B cell (primary cell): Measurements from ENCODE around the gene CEACAM20. TPM values are rescaled to one million over a fixed set of nuclear protein-coding genes. Genes with fewer than 3 reads are reported as not detected.

Experiments used
- ATAC-seq: fragments of 200-7000 bp; cut with Tn5 transposase; one replicate; pipeline ENCODE4 v1.10.0; 2021; ENCODE audit warnings: low read depth, mild to moderate bottlenecking, moderate number of reproducible peaks, moderate library complexity
- CTCF ChIA-PET: fragments of 350-600 bp; sonication (Branson Sonifier 250); formaldehyde crosslinking; loops from one replicate; lab custom pipeline; 2021; ENCODE audit warnings: antibody characterized with exemption, inconsistent platforms; lab: Charles Lee
- POLR2A ChIA-PET: fragments of 350-600 bp; sonication (Branson Sonifier 250); formaldehyde crosslinking; loops from one replicate; lab custom pipeline; 2021; ENCODE audit warnings: antibody characterized with exemption; lab: Charles Lee
- DNase-seq: peaks from one replicate; pipeline ENCODE4 v3.0.0; 2013
- H2AFZ ChIP-seq: 2 replicates; pipeline ENCODE4 v1.6.1; 2012; ENCODE audit warnings: mild to moderate bottlenecking, low read depth, low read length; ENCODE audit not compliant: insufficient read depth, poor library complexity, severe bottlenecking
- H3K27ac ChIP-seq, 2 donors: 1 replicate in 1 of 2; 2 replicates in 1 of 2; pipeline ENCODE4 v1.5.1; 2012 to 2013; ENCODE audit warnings: low read length in 2 of 2, mild to moderate bottlenecking in 2 of 2, moderate library complexity in 1 of 2
- H3K27me3 ChIP-seq, 4 experiments: fragments of 200-600 bp in 1 of 4; sonication (generic) in 1 of 4; replicated peaks in 1 of 4; 1 replicate in 2 of 4; 2 replicates in 2 of 4; pipeline versions ENCODE4 v1.6.1 to v1.7.0; 2013 to 2016; ENCODE audit warnings: low read length in 3 of 4, mild to moderate bottlenecking in 2 of 4, mixed read lengths in 1 of 4, moderate library complexity in 1 of 4; ENCODE audit not compliant: insufficient read depth in 4 of 4, control insufficient read depth in 3 of 4; ENCODE audit errors: control extremely low read depth in 1 of 4
- H3K36me3 ChIP-seq, 2 experiments: replicated peaks in 1 of 2; 1 replicate in 1 of 2; 2 replicates in 1 of 2; pipeline versions ENCODE4 v1.6.1 to v1.7.1; 2013; ENCODE audit warnings: low read length in 1 of 2; ENCODE audit not compliant: insufficient read depth in 2 of 2, control insufficient read depth in 1 of 2; ENCODE audit errors: control extremely low read depth in 1 of 2, extremely low read depth in 1 of 2
- H3K4me1 ChIP-seq, 2 donors: fragments of 200-600 bp in 1 of 2; sonication (generic) in 1 of 2; 1 replicate in 1 of 2; 2 replicates in 1 of 2; pipeline versions ENCODE4 v1.5.1 to v1.6.1; 2013 to 2017; ENCODE audit warnings: low read length in 2 of 2; ENCODE audit not compliant: control insufficient read depth in 2 of 2, insufficient read depth in 2 of 2
- H3K4me2 ChIP-seq: replicated peaks from 2 replicates; pipeline ENCODE3; 2012; ENCODE audit warnings: mild to moderate bottlenecking, low read depth, low read length; ENCODE audit not compliant: poor library complexity, severe bottlenecking
- H3K4me3 ChIP-seq, 5 experiments: fragments of 200-600 bp in 1 of 5; sonication (generic) in 1 of 5; 1 replicate in 3 of 5; 2 replicates in 2 of 5; pipeline versions ENCODE4 v1.5.1 to v1.7.0; 2011 to 2016; ENCODE audit warnings: low read length in 4 of 5, mild to moderate bottlenecking in 4 of 5, low read depth in 2 of 5, control low read depth in 1 of 5, moderate library complexity in 1 of 5; ENCODE audit not compliant: insufficient read depth in 1 of 5; ENCODE audit errors: control extremely low read depth in 1 of 5, extremely low read depth in 1 of 5
- H3K79me2 ChIP-seq: fragments of 200-600 bp; sonication (generic); one replicate; pipeline ENCODE4 v1.6.0; 2016; ENCODE audit warnings: low read length; ENCODE audit not compliant: control insufficient read depth, insufficient read depth
- H3K9ac ChIP-seq: fragments of 200-600 bp; sonication (generic); 2 replicates; pipeline ENCODE4 v1.6.1; 2017; ENCODE audit warnings: mild to moderate bottlenecking, low read length, moderate library complexity
- H3K9me3 ChIP-seq, 3 donors: one replicate each; pipeline versions ENCODE4 v1.6.1 to v1.7.1; 2013; ENCODE audit warnings: low read length in 2 of 3; ENCODE audit not compliant: control insufficient read depth in 2 of 3, insufficient read depth in 1 of 3; ENCODE audit errors: control extremely low read depth in 1 of 3
- H4K20me1 ChIP-seq: 2 replicates; pipeline ENCODE4 v1.6.0; 2012; ENCODE audit warnings: mild to moderate bottlenecking, low read length; ENCODE audit not compliant: insufficient read depth, control insufficient read depth, poor library complexity, severe bottlenecking
- H3K27ac Mint-ChIP-seq: one replicate; pipeline ENCODE4 v1.8.0; 2021; ENCODE audit warnings: mixed read lengths
- H3K27me3 Mint-ChIP-seq: one replicate; pipeline ENCODE4 v1.8.0; 2021; ENCODE audit warnings: mixed read lengths
- H3K4me1 Mint-ChIP-seq: one replicate; pipeline ENCODE4 v1.8.0; 2021; ENCODE audit warnings: mixed read lengths
- H3K4me3 Mint-ChIP-seq: one replicate; pipeline ENCODE4 v1.8.0; 2021; ENCODE audit warnings: mixed read lengths
- H3K9me3 Mint-ChIP-seq: one replicate; pipeline ENCODE4 v1.8.0; 2022; ENCODE audit warnings: mixed read lengths; ENCODE audit not compliant: insufficient read depth
- CTCF ChIP-seq: fragments of 200-600 bp; IDR thresholded peaks from one replicate; pipeline ENCODE4 v1.8.0; 2022; ENCODE audit warnings: antibody characterized with exemption, mild to moderate bottlenecking
- EZH2 ChIP-seq: IDR thresholded peaks from 2 replicates; pipeline ENCODE4 v1.6.1; 2012; ENCODE audit warnings: borderline replicate concordance, low read depth, mild to moderate bottlenecking, moderate library complexity, low read length; ENCODE audit not compliant: insufficient read depth, poor library complexity, severe bottlenecking
- WGBS: methylation state at CpG from one replicate; pipeline ENCODE4 v1.1.5; 2013; ENCODE audit warnings: missing lambda C conversion rate; ENCODE audit not compliant: insufficient coverage; 5-methylcytosine and 5-hydroxymethylcytosine counted together
- intact Hi-C: fragments of 100-400 bp; cut with micrococcal nuclease; formaldehyde crosslinking; loops from one replicate; pipeline ENCODE4 v1.10.0; 2022
- polyA plus RNA-seq: library from polyadenylated mRNA; depleted of rRNA; stranded (reverse); fragments of >200 nt; gene quantifications from 2 replicates; pipeline ENCODE4 v1.2.3, GENCODE V29; 2012
- total RNA-seq, 2 donors: library from RNA; stranded (reverse); fragments of 120-200 nt in 1 of 2; gene quantifications; 1 replicate in 1 of 2; 2 replicates in 1 of 2; pipeline versions ENCODE4 v1.2.3 to v1.2.4, GENCODE V29; 2013 to 2022

CEACAM20 gene
- total and polyA plus RNA-seq, 2 donors (not counting 1 experiment from before 2014, with no cell fraction given), result not detected

DNA sequence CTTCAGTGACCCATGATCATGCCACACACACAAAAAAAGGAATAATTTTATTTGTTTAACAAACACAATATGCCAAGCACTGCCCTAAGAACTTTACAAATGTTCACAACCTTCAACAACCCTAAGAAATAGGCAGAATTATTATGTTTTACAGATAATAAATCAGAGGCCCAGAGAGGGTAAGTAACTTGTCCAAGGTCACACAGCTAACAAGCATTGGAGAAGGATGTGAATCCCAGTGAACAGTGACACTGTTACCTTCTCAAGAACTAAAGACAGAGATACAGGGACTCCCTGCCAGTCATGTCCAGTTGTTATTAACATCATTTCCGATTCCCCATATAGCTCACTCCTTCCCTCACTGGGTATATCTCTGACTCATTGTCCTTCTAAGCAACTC, 13.6 kb downstream of the CEACAM20 start:
- Mint-ChIP-seq H3K4me3 (no peak overlapping the region), H3K4me1 (no peaks in the 10 kb centered on the region), H3K27ac (no peak overlapping the region), H3K9me3 (peaks cover 6% of the 10 kb centered on the region), H3K27me3 (peaks cover 15% of the 10 kb centered on the region)
- Histone ChIP-seq H3K9me3 (peaks cover 0 to 65% (median 0%) of the 10 kb centered on the region in 3 donors), H3K79me2 (no peaks in the 10 kb centered on the region), H3K4me2 (no peak overlapping the region), H3K4me1 (no peaks in the 10 kb centered on the region), H4K20me1 (no peaks in the 10 kb centered on the region), H3K27me3 (peaks cover 0 to 13% (median 3%) of the 10 kb centered on the region in 4 experiments), H3K4me3 (no peak overlapping the region), H3K9ac (no peak overlapping the region), H3K27ac (no peak overlapping the region), H3K36me3 (no peaks in the 10 kb centered on the region), H2AFZ (no peak overlapping the region)
- ATAC-seq (no peak), DNase-seq (no peak)
- POLR2A ChIA-PET, result no interaction called here
- intact Hi-C loops, result no loop called here
- WGBS, result 100% methylated on average over 1 of the region's 1 CpG
- CTCF ChIA-PET, result no interaction called here
- TF ChIP-seq EZH2 (no peak), CTCF (no peak)

- no peak for DNase-seq
- Histone ChIP-seq H3K79me2 (no peaks in the 10 kb centered on the region), H3K9ac (no peak overlapping the region), H3K27me3 (peaks cover 0 to 8% (median 3%) of the 10 kb centered on the region in 4 experiments), H3K36me3 (no peaks in the 10 kb centered on the region), H3K4me3 (no peak overlapping the region), H3K9me3 (peaks cover 0 to 58% (median 1%) of the 10 kb centered on the region in 3 donors), H2AFZ (no peak overlapping the region), H3K4me2 (no peak overlapping the region), H3K27ac (no peak overlapping the region), H3K4me1 (no peaks in the 10 kb centered on the region), H4K20me1 (no peaks in the 10 kb centered on the region)
- ChIA-PET CTCF (no interaction called here), POLR2A (no interaction called here)
- Mint-ChIP-seq H3K9me3 (peaks cover 6% of the 10 kb centered on the region), H3K27me3 (peaks cover 15% of the 10 kb centered on the region), H3K4me1 (no peaks in the 10 kb centered on the region), H3K27ac (no peak overlapping the region), H3K4me3 (no peak overlapping the region)
- ATAC-seq, result no peak
- TF ChIP-seq CTCF, result no peak
- no peak for TF ChIP-seq EZH2
- intact Hi-C loops, result no loop called here
- no CpG with 5 or more reads among the region's 3 CpGs for WGBS
Observed at GRCh38 chr19:44515031-44515430, 14.4 kb downstream of the CEACAM20 start.
